Activated CD8-positive, alpha-beta memory T cell treated with anti-CD3 and anti-CD28 coated beads, Interleukin-2, amount 50 U/mL, for 48 hours (primary cell): ENCODE measurements around the gene DMRT1.
"Not testable (repeated sequence)": the region's sequence is repeated elsewhere in the genome, so short reads cannot be mapped to it uniquely, and the experiment has no call there.

Experiments
- DNase-seq: peaks from one replicate; pipeline ENCODE4 v3.0.0-alpha.2; 2020

The DMRT1 gene

GRCh38 chr9:973295-973834, 131.9 kb downstream of the DMRT1 start:
- DNase-seq: no peak

- DNase-seq: no peak
These were observed 132.8 kb downstream of the DMRT1 start for GRCh38 chr9:974031-974995.

- DNase-seq: no peak
These were observed 133.7 kb downstream of the DMRT1 start for GRCh38 chr9:974996-975739.

DNA sequence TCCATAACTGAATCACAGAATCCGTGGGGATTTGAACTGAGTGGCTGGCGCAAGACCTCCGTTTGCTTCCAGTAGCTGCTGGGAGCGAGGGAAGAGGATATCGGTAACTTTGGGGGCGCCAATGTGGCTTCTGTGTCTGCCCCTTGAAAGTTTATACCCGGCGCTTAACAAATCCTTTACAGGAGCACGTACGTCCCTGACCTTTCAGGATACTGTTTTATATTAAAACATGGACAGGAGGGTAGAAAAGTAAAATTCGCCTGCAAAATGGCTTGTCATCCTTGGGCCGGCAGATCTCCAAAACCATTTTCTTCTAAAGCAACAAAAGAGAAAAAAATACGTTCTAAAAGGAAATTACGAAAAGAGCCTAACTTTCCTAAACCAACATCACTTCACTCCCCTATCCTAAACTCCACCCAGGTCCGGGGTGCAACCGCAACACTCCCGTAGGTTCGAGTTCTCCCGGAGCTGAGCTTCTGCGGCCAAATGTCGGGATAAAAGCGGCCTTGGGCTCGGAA, 134.3 kb downstream of the DMRT1 start:
- no peak for DNase-seq

- DNase-seq: no peak
These were observed 134.9 kb downstream of the DMRT1 start, which contains the start of gene DMRT3 for GRCh38 chr9:976258-976942. Gene DMRT3, plus strand, starts transcription at chr9:976655. Its CDS starts 347 bp downstream, at chr9:977002.

- no peak for DNase-seq
These were observed 135.7 kb downstream of the DMRT1 start for GRCh38 chr9:976943-977837.

- DNase-seq: no peak
These were observed 136.6 kb downstream of the DMRT1 start for GRCh38 chr9:977838-978830.

GRCh38 chr9:979983-980382, 138.5 kb downstream of the DMRT1 start:
- DNase-seq: no peak

- no peak for DNase-seq
These were observed 139.1 kb downstream of the DMRT1 start for GRCh38 chr9:980640-981039.

- no peak for DNase-seq
These were observed 140.0 kb downstream of the DMRT1 start for GRCh38 chr9:981491-981898.

DNA sequence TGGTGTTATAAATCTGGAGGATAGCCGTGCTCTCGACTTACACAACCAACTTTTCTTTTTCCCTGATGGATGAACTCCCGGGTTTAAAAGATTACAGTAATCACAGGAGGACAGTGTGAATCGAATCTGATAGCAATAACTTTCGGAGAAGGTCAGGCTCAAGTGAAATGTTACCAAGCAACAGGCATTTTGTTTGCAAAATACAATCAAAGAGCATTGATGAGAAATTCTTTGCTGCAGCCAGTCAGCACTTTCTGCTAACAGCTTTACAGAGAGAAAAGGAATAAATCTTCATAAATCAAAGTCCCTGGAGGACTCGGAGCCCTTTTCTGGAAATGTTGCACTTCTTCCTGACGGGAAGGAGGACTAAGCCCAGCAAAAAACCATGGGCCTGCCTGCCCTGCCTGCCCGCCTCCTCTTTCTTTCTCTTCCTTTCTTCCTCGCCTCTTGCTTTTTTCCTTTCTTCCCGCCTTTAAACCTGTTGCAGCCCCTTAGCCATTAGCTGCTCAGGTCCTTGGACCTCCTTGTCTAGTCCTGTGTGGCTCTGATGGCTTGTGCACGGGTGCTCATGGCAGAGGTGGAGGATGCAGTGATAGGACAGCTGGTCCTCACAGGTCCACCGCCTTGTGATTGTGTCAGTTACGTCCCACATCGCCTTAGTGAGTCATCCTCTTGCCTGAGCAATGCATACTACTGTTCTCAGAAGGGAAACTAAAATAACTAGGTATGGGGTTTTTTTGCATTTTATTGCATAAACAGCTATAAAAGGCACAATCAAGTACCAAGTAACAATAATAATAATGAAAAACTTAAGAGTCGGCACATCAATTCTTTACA, 141.1 kb downstream of the DMRT1 start:
- DNase-seq: no peak

- no peak for DNase-seq
These were observed 152.5 kb downstream of the DMRT1 start for GRCh38 chr9:994005-994404.

- no peak for DNase-seq
These were observed 153.7 kb downstream of the DMRT1 start for GRCh38 chr9:995192-995591.

DNA sequence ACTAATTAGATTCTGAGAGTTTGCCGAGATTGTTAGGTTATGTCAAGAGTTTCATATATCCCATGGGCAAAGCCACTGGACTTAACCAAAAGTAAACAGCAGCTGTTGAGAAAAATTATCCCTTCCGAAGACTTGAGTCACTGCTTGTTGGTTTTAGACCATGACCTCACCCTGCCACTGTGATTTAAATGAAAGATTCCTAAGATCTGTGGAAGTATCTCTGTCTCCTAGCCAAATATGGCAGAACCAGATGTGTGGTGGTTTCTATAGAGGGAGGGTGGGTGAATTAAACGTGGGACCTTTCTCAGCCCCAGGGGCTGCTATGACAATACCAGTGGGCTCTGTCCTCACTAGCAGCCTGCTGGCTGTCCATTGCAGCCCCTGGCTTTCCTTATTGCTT, 154.3 kb downstream of the DMRT1 start:
- DNase-seq: no peak

DNA sequence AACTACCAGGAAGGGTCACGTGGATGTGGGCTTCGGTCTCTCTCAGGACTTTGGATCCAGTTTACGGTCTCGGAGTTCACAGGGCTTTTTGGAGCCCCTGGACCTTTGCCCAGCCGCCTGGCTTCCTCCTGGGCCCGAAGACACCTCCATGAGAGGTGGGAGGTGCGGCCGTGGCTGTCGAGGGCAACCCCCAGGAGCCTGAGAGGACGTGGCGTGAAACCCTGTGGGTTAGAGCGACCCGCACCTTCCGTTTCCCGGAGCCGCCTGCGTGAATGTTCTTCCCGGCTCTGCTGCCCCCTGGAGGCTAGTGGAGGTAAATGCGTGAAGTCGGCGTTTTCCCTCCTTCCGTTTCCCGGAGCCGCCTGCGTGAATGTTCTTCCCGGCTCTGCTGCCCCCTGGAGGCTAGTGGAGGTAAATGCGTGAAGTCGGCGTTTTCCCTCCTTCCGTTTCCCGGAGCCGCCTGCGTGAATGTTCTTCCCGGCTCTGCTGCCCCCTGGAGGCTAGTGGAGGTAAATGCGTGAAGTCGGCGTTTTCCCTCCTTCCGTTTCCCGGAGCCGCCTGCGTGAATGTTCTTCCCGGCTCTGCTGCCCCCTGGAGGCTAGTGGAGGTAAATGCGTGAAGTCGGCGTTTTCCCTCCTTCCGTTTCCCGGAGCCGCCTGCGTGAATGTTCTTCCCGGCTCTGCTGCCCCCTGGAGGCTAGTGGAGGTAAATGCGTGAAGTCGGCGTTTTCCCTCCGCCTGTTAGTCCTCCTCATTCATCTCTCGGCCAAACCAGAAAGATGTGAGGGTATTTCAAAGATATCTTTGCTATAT, 157.0 kb downstream of the DMRT1 start:
- DNase-seq: not testable (repeated sequence)

GRCh38 chr9:1001838-1002237, 160.3 kb downstream of the DMRT1 start:
- no peak for DNase-seq

GRCh38 chr9:1002678-1003077, 161.2 kb downstream of the DMRT1 start:
- no peak for DNase-seq

GRCh38 chr9:1005043-1005667, 163.7 kb downstream of the DMRT1 start:
- no peak for DNase-seq
